Effector memory CD8-positive, alpha-beta T cell (primary cell): Measurements from ENCODE around the gene CREBZF.

ENCODE experiments used
- ATAC-seq: fragments of 150-1000 bp; cut with Tn5 transposase; replicated peaks from 2 replicates; pipeline ENCODE4 v1.10.0; 2021; ENCODE audit warnings: mild to moderate bottlenecking, moderate library complexity
- DNase-seq, 3 experiments: peaks; one replicate each; pipeline ENCODE4 v3.0.0; 2021
- H3K27ac Mint-ChIP-seq, 2 donors: one replicate each; pipeline ENCODE4 v1.8.0; 2022; ENCODE audit warnings: mild to moderate bottlenecking in 2 of 2, mixed read lengths in 2 of 2, moderate library complexity in 2 of 2
- H3K27me3 Mint-ChIP-seq, 2 donors: one replicate each; pipeline ENCODE4 v1.8.0; 2022; ENCODE audit warnings: mixed read lengths in 2 of 2
- H3K36me3 Mint-ChIP-seq: one replicate; pipeline ENCODE4 v1.8.0; 2022; ENCODE audit warnings: mild to moderate bottlenecking, moderate library complexity, mixed read lengths; ENCODE audit not compliant: insufficient read depth
- H3K4me1 Mint-ChIP-seq, 2 donors: one replicate each; pipeline ENCODE4 v1.8.0; 2022; ENCODE audit warnings: low read depth in 2 of 2, mixed read lengths in 2 of 2
- H3K4me3 Mint-ChIP-seq, 2 donors: one replicate each; pipeline ENCODE4 v1.8.0; 2022; ENCODE audit warnings: mild to moderate bottlenecking in 2 of 2, mixed read lengths in 2 of 2, moderate library complexity in 2 of 2
- H3K9me3 Mint-ChIP-seq, 2 donors: one replicate each; pipeline ENCODE4 v1.8.0; 2022; ENCODE audit warnings: mixed read lengths in 2 of 2
- total RNA-seq, 9 experiments: gene quantifications; one replicate each; lab custom pipeline; 2026; lab: John Stamatoyannopoulos, UW

CREBZF gene, protein sequence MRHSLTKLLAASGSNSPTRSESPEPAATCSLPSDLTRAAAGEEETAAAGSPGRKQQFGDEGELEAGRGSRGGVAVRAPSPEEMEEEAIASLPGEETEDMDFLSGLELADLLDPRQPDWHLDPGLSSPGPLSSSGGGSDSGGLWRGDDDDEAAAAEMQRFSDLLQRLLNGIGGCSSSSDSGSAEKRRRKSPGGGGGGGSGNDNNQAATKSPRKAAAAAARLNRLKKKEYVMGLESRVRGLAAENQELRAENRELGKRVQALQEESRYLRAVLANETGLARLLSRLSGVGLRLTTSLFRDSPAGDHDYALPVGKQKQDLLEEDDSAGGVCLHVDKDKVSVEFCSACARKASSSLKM
- 69.5 to 263 (median 96.8) reads per million in 9 experiments for total RNA-seq

DNA sequence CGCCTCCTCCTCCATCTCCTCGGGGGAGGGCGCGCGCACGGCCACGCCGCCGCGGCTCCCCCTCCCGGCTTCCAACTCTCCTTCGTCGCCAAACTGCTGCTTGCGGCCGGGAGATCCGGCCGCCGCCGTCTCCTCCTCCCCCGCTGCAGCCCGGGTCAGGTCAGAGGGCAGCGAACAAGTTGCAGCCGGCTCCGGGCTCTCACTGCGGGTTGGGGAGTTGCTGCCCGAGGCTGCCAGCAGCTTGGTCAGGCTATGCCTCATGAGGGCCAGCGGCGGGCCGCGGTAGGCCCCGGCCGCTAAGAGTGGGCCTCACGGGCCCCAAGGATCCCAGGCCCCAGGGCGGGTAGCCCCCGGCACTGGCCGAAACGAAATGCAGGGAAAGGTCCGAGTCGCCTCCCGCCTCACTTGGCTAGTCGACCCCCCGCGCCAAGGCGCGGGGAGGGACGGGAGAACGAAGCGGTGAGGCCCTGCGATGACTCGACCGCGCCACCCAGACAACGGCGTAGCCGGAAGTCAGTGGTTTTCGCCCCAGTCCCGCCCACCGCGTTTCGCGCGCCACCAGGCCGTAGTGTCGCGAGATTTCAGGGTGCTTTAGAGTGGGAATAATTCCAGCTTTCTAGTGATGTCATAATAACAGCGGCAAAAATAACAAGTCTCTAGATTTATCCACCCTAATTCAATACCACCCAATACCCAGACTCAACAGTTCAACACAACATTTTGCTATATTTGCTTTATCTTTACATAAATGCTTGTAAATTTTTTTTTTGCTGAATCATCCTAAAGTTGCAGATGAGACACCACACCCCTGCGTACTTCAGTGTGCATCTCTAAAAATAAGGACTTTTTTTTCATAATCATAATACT lies at the start of gene CREBZF:
Gene CREBZF, minus strand, starts transcription at position 515 of the 867 bp plus-strand sequence. Its CDS starts 254 bp downstream, at position 261.
- H3K27me3 Mint-ChIP-seq, result no peaks in the 10 kb centered on the region
- peaks cover 53% of the 10 kb centered on the region for H3K36me3 Mint-ChIP-seq
- peaks cover 25 to 40% of the 10 kb centered on the region in 2 donors for H3K4me1 Mint-ChIP-seq
- no peaks in the 10 kb centered on the region for H3K9me3 Mint-ChIP-seq
- DNase-seq, result peak; percentile 92 to 94 (median 93)
- H3K27ac Mint-ChIP-seq, result peak within 1 kb of the TSS; percentile 99 to 100
- H3K4me3 Mint-ChIP-seq, result peak within 1 kb of the TSS; percentile 96 to 100
- ATAC-seq, result peak; percentile 74

DNA sequence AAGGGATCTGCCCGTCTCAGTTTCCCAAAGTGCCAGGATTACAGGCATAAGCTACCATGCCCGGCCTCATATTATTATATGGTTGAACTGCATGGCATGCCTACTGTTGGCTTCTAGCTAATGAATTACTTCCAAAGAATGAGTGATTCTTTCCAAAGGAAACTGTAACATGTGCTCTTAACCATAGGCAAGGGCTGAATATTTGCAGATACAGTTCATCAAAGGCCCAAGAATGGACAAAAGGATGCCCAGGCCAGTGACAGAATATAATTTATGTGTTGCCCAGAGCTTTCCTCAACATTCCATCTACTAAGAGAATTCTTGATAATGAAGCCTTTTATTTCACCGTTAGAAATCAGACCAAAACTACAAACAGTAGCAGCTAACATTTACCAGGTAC lies 48.0 kb upstream of the CREBZF start:
- H3K36me3 Mint-ChIP-seq, result peaks cover 15% of the 10 kb centered on the region
- H3K9me3 Mint-ChIP-seq, result no peaks in the 10 kb centered on the region
- ATAC-seq (no peak), DNase-seq (no peak)
- H3K27me3 Mint-ChIP-seq, result no peaks in the 10 kb centered on the region
- H3K4me1 Mint-ChIP-seq, result peaks cover 0 to 4% of the 10 kb centered on the region in 2 donors
- H3K4me3 Mint-ChIP-seq, result no peak overlapping the region
- H3K27ac Mint-ChIP-seq, result peak overlapping the region; percentile 29 to 64

- Mint-ChIP-seq H3K27ac (no peak overlapping the region), H3K9me3 (no peaks in the 10 kb centered on the region), H3K4me3 (no peak overlapping the region), H3K36me3 (peaks cover 26% of the 10 kb centered on the region), H3K4me1 (peaks cover 0 to 4% of the 10 kb centered on the region in 2 donors), H3K27me3 (no peaks in the 10 kb centered on the region)
- ATAC-seq (no peak), DNase-seq (no peak)
These were observed 46.0 kb upstream of the CREBZF start for GRCh38 chr11:85710917-85711316.

DNA sequence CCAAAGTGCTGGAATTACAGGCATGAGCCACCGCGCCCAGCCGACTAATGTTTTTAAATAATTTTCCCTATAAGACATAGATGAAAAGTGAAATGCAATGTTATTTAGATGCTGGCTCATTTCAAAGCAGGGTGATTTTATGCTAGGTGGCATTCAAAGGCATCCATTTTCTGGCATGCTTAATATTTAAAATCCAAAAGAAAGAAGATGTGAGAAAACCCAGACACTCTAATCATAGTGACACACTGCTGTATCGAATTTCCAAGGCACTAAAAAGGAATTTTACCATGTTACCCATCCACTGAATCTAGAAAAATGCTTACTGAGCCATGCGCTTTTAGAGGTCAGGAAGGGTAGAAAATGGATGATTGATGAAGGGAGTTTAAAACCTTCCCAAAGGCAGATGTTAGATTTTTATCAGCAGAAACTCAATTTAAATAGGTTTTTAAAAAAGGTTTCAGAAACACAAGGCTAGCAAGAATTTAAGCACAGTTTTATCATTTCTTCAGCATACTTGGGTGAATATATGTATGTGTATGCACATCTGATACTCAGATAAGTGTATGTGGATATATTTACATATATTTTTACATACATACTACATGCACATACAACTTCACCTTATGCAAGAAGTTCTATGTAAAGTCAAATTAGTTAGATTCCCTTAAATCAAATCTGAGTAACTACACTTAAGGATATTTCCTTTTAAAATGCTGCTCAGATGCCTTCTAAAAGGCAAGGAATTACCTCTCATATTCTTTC lies 45.2 kb upstream of the CREBZF start:
- H3K27me3 Mint-ChIP-seq, result no peaks in the 10 kb centered on the region
- no peaks in the 10 kb centered on the region for H3K9me3 Mint-ChIP-seq
- no peak overlapping the region for H3K27ac Mint-ChIP-seq
- ATAC-seq (no peak), DNase-seq (no peak)
- H3K4me3 Mint-ChIP-seq, result no peak overlapping the region
- H3K36me3 Mint-ChIP-seq, result peaks cover 27% of the 10 kb centered on the region
- peaks cover 0 to 4% of the 10 kb centered on the region in 2 donors for H3K4me1 Mint-ChIP-seq

DNA sequence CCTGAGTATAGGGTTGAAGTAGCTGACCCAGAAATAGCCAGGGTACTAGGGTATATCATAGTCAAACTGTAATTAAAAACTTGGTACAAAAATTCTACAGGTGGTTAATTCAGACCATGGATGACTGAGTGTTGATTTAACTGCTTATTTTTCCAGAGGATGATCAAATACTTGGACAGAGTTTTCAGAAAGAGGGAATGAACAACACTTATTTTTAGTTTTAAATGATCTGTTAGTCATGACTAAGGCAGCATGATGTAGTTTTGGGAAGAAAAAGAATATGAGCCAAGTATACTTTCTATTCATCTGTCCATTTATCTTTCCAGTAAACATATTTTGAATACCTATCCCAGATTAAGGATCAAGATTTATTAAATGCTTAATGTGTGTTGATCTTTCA lies 40.9 kb upstream of the CREBZF start:
- H3K36me3 Mint-ChIP-seq, result peaks cover 22% of the 10 kb centered on the region
- peaks cover under 1 to 11% of the 10 kb centered on the region in 2 donors for H3K4me1 Mint-ChIP-seq
- no peak overlapping the region for H3K4me3 Mint-ChIP-seq
- peak overlapping the region in 1 of 2 donors; percentile 81 for H3K27ac Mint-ChIP-seq
- DNase-seq (no peak), ATAC-seq (no peak)
- H3K27me3 Mint-ChIP-seq, result no peaks in the 10 kb centered on the region
- no peaks in the 10 kb centered on the region for H3K9me3 Mint-ChIP-seq

GRCh38 chr11:85704967-85705366 lies 40.0 kb upstream of the CREBZF start:
- Mint-ChIP-seq H3K4me3 (no peak overlapping the region), H3K27me3 (no peaks in the 10 kb centered on the region), H3K4me1 (peaks cover 6 to 19% of the 10 kb centered on the region in 2 donors), H3K27ac (no peak overlapping the region), H3K9me3 (no peaks in the 10 kb centered on the region), H3K36me3 (peaks cover 23% of the 10 kb centered on the region)
- ATAC-seq, result no peak
- DNase-seq, result no peak

DNA sequence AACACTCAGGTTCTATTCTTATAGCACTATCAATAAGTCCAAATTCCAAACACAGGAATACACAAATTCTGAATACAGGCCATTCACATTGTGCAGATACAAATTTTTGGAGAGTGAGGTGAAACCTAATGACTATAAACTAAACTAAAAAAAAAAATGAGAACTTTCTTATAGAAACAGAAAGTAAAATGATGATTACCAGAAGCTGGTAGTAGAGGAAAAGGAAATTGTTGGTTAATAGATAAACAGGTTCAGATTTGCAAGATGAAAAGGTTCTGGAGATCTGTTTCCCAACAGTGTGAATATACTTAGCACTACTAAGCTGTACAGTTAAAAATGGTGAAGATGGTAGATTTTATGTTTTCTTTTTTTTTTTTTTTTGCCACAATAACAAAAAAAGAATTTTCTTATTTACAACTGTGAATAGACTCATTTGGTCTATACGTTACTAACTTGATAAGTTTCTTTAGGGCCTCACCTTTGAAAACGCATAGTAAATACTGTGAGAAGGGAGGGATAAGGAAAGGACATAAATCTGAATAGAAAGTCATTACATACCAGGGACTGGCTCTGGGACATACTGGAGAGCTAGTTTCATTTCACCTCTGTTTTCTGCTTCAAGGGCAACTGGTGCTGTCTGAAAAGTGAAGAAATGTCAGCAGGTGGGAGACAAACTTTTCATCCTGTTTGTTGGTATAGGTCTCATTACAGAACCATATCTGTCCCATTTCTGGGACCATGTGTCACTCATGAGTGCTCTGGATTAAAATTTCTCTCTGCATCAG lies 35.2 kb upstream of the CREBZF start:
- H3K9me3 Mint-ChIP-seq, result no peaks in the 10 kb centered on the region
- ATAC-seq, result peak; percentile 95
- DNase-seq, result no peak
- H3K27me3 Mint-ChIP-seq, result no peaks in the 10 kb centered on the region
- H3K36me3 Mint-ChIP-seq, result peaks cover 19% of the 10 kb centered on the region
- H3K27ac Mint-ChIP-seq, result peak overlapping the region; percentile 88 to 93
- peaks cover 12 to 33% of the 10 kb centered on the region in 2 donors for H3K4me1 Mint-ChIP-seq
- peak overlapping the region; percentile 59 to 65 for H3K4me3 Mint-ChIP-seq

- no peak for ATAC-seq
- H3K27ac Mint-ChIP-seq, result peak overlapping the region; percentile 88 to 93
- no peak for DNase-seq
- H3K27me3 Mint-ChIP-seq, result no peaks in the 10 kb centered on the region
- H3K4me1 Mint-ChIP-seq, result peaks cover 15 to 31% of the 10 kb centered on the region in 2 donors
- H3K36me3 Mint-ChIP-seq, result peaks cover 30% of the 10 kb centered on the region
- no peak overlapping the region for H3K4me3 Mint-ChIP-seq
- no peaks in the 10 kb centered on the region for H3K9me3 Mint-ChIP-seq
These were observed 33.3 kb upstream of the CREBZF start for GRCh38 chr11:85698195-85698594.

GRCh38 chr11:85697747-85698146 lies 32.8 kb upstream of the CREBZF start:
- ATAC-seq, result no peak
- no peak overlapping the region for H3K4me3 Mint-ChIP-seq
- no peaks in the 10 kb centered on the region for H3K27me3 Mint-ChIP-seq
- DNase-seq, result no peak
- peak overlapping the region; percentile 88 to 93 for H3K27ac Mint-ChIP-seq
- peaks cover 34% of the 10 kb centered on the region for H3K36me3 Mint-ChIP-seq
- peaks cover 15 to 31% of the 10 kb centered on the region in 2 donors for H3K4me1 Mint-ChIP-seq
- no peaks in the 10 kb centered on the region for H3K9me3 Mint-ChIP-seq

GRCh38 chr11:85695546-85695945 lies 30.6 kb upstream of the CREBZF start:
- peak overlapping the region; percentile 39 to 49 for H3K27ac Mint-ChIP-seq
- no peak overlapping the region for H3K4me3 Mint-ChIP-seq
- DNase-seq, result no peak
- H3K9me3 Mint-ChIP-seq, result no peaks in the 10 kb centered on the region
- ATAC-seq, result no peak
- H3K27me3 Mint-ChIP-seq, result no peaks in the 10 kb centered on the region
- peaks cover 36% of the 10 kb centered on the region for H3K36me3 Mint-ChIP-seq
- H3K4me1 Mint-ChIP-seq, result peaks cover 11 to 26% of the 10 kb centered on the region in 2 donors

- peak; percentile 8 to 29 (median 21) for DNase-seq
- H3K27ac Mint-ChIP-seq, result peak overlapping the region; percentile 39 to 49
- H3K9me3 Mint-ChIP-seq, result no peaks in the 10 kb centered on the region
- no peak overlapping the region for H3K4me3 Mint-ChIP-seq
- peaks cover 34% of the 10 kb centered on the region for H3K36me3 Mint-ChIP-seq
- peak; percentile 56 for ATAC-seq
- peaks cover 4 to 17% of the 10 kb centered on the region in 2 donors for H3K4me1 Mint-ChIP-seq
- H3K27me3 Mint-ChIP-seq, result no peaks in the 10 kb centered on the region
These were observed 29.6 kb upstream of the CREBZF start for GRCh38 chr11:85694385-85694980.

- no peaks in the 10 kb centered on the region for H3K9me3 Mint-ChIP-seq
- ATAC-seq (no peak), DNase-seq (no peak)
- H3K4me3 Mint-ChIP-seq, result no peak within 1 kb of the TSS
- H3K27ac Mint-ChIP-seq, result peak within 1 kb of the TSS; percentile 28 to 47
- H3K4me1 Mint-ChIP-seq, result peaks cover 7 to 18% of the 10 kb centered on the region in 2 donors
- H3K36me3 Mint-ChIP-seq, result peaks cover 4% of the 10 kb centered on the region
- H3K27me3 Mint-ChIP-seq, result no peaks in the 10 kb centered on the region
These were observed 21.0 kb upstream of the CREBZF start, which contains the start of gene CCDC89 for GRCh38 chr11:85685820-85686459. TSS of gene CCDC89 (minus strand) at chr11:85686195. CDS start at chr11:85686130, 65 bp downstream.
